ENCODE measurements around the gene PFKM.

DNA sequence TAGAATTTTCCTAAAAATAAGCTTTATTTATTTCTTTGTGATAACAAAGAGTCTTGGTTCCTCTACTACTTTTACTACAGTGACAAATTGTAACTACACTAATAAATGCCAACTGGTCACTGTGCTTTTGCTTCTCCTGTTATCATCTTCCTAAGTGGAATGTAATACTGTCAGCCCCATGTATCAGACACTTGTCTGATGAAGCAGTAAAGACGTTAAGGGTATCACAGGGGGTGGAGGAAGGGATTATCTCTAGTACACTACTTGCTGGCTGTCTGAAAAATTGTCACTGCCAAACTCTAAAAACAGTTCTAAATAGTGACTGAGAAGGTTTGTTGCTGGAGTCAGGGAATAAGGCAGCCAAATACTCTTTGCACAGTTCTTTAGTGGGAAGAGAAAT is 26.8 kb downstream of the PFKM start:
- TF ChIP-seq EZH2 (IDR thresholded peaks at IDR 0.05; ENCODE audit: insufficient read depth, poor library complexity, severe bottlenecking) (no peak), EZH2phosphoT487 (IDR thresholded peaks at IDR 0.05; ENCODE audit: insufficient read depth, low read depth) (no peak)
